Measurements from ENCODE around the gene FYCO1. TPM values are rescaled to one million over a fixed set of nuclear protein-coding genes. Genes with fewer than 3 reads are reported as not detected.

Gene FYCO1
- total and polyA plus RNA-seq, 10 donors, result 5.2 to 40.1 (median 30.5) TPM

GRCh38 chr3:45927881-45928280 lies 67.7 kb downstream of the FYCO1 start:
- Histone ChIP-seq H3K4me1 (peaks cover 0 to 17% (median 0%) of the 10 kb centered on the region in 6 donors), H3K27ac (no peak overlapping the region), H3K36me3 (peaks cover 0 to 100% (median 70%) of the 10 kb centered on the region in 6 donors), H3K9me3 (no peaks in the 10 kb centered on the region), H3K4me3 (no peak overlapping the region), H3K27me3 (replicated peaks in 1 of 7) (no peaks in the 10 kb centered on the region)
- WGBS, 5 donors, result 94 to 98% (median 96%) methylated on average over 2 of the region's 2 CpGs
- no peak for TF ChIP-seq CTCF (IDR thresholded peaks at IDR 0.05 in 8 of 11, conservative IDR thresholded peaks at IDR 0.05 in 3 of 11)
- TF ChIP-seq POLR2AphosphoS5 (IDR thresholded peaks at IDR 0.05), result no peak
- TF ChIP-seq POLR2A (IDR thresholded peaks at IDR 0.05), result no peak
- intact Hi-C loops (cut with DNase I; ENCODE audit: low total_unique reads), result loop anchor here (2.0 kb wide), 1 partner anchor 167 kb away; no protein-coding TSS in a partner anchor
- DNase-seq, result no peak

- intact Hi-C loops (cut with DNase I; ENCODE audit: low total_unique reads), result no loop called here
- no peaks in the 10 kb centered on the region for H3K27me3 ChIP-seq (replicated peaks in 1 of 7)
- H3K27ac ChIP-seq, result no peak overlapping the region
- WGBS, 5 donors, result 54 to 94% (median 64%) methylated on average over 3 of the region's 3 CpGs
- DNase-seq, result no peak
- H3K4me1 ChIP-seq, result peaks cover 0 to 18% (median 0%) of the 10 kb centered on the region in 6 donors
- H3K4me3 ChIP-seq, result no peak overlapping the region
- H3K36me3 ChIP-seq, result peaks cover 0 to 100% (median 62%) of the 10 kb centered on the region in 6 donors
- no peaks in the 10 kb centered on the region for H3K9me3 ChIP-seq
- TF ChIP-seq CTCF (IDR thresholded peaks at IDR 0.05 in 8 of 11, conservative IDR thresholded peaks at IDR 0.05 in 3 of 11) (no peak), POLR2A (IDR thresholded peaks at IDR 0.05) (no peak), POLR2AphosphoS5 (IDR thresholded peaks at IDR 0.05) (no peak)
Observed at GRCh38 chr3:45923755-45924154, 71.9 kb downstream of the FYCO1 start.

GRCh38 chr3:45922950-45923590 lies 72.6 kb downstream of the FYCO1 start:
- no peak for TF ChIP-seq POLR2AphosphoS5 (IDR thresholded peaks at IDR 0.05)
- TF ChIP-seq POLR2A (IDR thresholded peaks at IDR 0.05), result no peak
- TF ChIP-seq CTCF (IDR thresholded peaks at IDR 0.05 in 8 of 11, conservative IDR thresholded peaks at IDR 0.05 in 3 of 11), result no peak
- peaks cover 0 to 16% (median 0%) of the 10 kb centered on the region in 6 donors for H3K4me1 ChIP-seq
- no peaks in the 10 kb centered on the region for H3K9me3 ChIP-seq
- no peak for DNase-seq
- H3K36me3 ChIP-seq, result peaks cover 0 to 100% (median 60%) of the 10 kb centered on the region in 6 donors
- no peak overlapping the region for H3K27ac ChIP-seq
- H3K4me3 ChIP-seq, result no peak overlapping the region
- no peaks in the 10 kb centered on the region for H3K27me3 ChIP-seq (replicated peaks in 1 of 7)
- WGBS, 5 donors, result 92 to 99% (median 96%) methylated on average over 4 of the region's 4 CpGs
- intact Hi-C loops (cut with DNase I; ENCODE audit: low total_unique reads), result no loop called here

GRCh38 chr3:45922039-45922326 lies 73.6 kb downstream of the FYCO1 start:
- TF ChIP-seq POLR2AphosphoS5 (IDR thresholded peaks at IDR 0.05), result no peak
- TF ChIP-seq POLR2A (IDR thresholded peaks at IDR 0.05), result no peak
- no peak for TF ChIP-seq CTCF (IDR thresholded peaks at IDR 0.05 in 8 of 11, conservative IDR thresholded peaks at IDR 0.05 in 3 of 11)
- peaks cover 0 to 18% (median 1%) of the 10 kb centered on the region in 6 donors for H3K4me1 ChIP-seq
- H3K27ac ChIP-seq, result peak overlapping the region in 2 of 8 donors; percentile 30
- WGBS, 5 donors, result 88 to 95% (median 89%) methylated on average over 3 of the region's 3 CpGs
- DNase-seq, result no peak
- H3K9me3 ChIP-seq, result no peaks in the 10 kb centered on the region
- intact Hi-C loops (cut with DNase I; ENCODE audit: low total_unique reads), result no loop called here
- H3K4me3 ChIP-seq, result no peak overlapping the region
- peaks cover 0 to 100% (median 52%) of the 10 kb centered on the region in 6 donors for H3K36me3 ChIP-seq
- no peaks in the 10 kb centered on the region for H3K27me3 ChIP-seq (replicated peaks in 1 of 7)
